KOPT-K1 (cell line): ENCODE measurements around the gene ADGRD2.

Source experiments
- H3K27ac ChIP-seq: fragments of 200-600 bp; sonication (generic); 2 replicates; pipeline ENCODE4 v1.5.1; 2016; ENCODE audit warnings: antibody characterized with exemption, mild to moderate bottlenecking, low read depth, low read length; ENCODE audit not compliant: poor library complexity, severe bottlenecking
- H3K36me3 ChIP-seq: fragments of 200-600 bp; sonication (generic); 2 replicates; pipeline ENCODE4 v1.5.1; 2017; ENCODE audit warnings: antibody characterized with exemption, mild to moderate bottlenecking, low read length, moderate library complexity; ENCODE audit not compliant: insufficient read depth
- H3K9me3 ChIP-seq: fragments of 200-600 bp; sonication (generic); 2 replicates; pipeline ENCODE4 v1.5.1; 2017; ENCODE audit warnings: antibody characterized with exemption, low read length, mild to moderate bottlenecking; ENCODE audit not compliant: insufficient read depth, poor library complexity, severe bottlenecking

The ADGRD2 gene

DNA sequence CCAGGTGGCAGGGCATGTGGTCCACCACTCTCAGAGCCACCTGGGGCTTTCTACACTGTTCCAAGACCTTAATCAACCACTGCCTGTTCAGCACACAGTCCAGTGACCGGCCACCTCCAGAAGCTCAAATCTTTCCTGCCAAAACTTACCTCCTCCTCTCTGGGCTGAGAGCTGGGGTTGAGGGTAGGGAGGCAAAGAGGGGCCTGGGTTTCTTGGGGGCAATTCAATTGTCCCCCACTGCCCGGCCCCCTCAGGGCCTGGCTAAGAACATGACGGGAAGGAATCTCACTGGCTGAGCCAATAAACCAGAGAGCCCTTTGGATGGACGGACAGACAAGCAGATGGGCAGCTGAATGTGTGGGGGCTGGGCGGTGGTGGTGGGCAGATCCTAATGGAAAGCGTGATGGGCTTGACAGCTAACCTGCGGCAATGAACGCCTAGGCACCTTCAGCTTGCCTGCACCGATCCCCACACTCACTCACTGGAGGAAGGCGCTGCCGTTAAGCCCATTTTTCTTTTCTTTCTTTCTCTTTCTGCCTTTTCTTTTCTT is 51.6 kb downstream of the ADGRD2 start:
- Histone ChIP-seq H3K27ac (no peak overlapping the region), H3K9me3 (no peaks in the 10 kb centered on the region), H3K36me3 (no peaks in the 10 kb centered on the region)

DNA sequence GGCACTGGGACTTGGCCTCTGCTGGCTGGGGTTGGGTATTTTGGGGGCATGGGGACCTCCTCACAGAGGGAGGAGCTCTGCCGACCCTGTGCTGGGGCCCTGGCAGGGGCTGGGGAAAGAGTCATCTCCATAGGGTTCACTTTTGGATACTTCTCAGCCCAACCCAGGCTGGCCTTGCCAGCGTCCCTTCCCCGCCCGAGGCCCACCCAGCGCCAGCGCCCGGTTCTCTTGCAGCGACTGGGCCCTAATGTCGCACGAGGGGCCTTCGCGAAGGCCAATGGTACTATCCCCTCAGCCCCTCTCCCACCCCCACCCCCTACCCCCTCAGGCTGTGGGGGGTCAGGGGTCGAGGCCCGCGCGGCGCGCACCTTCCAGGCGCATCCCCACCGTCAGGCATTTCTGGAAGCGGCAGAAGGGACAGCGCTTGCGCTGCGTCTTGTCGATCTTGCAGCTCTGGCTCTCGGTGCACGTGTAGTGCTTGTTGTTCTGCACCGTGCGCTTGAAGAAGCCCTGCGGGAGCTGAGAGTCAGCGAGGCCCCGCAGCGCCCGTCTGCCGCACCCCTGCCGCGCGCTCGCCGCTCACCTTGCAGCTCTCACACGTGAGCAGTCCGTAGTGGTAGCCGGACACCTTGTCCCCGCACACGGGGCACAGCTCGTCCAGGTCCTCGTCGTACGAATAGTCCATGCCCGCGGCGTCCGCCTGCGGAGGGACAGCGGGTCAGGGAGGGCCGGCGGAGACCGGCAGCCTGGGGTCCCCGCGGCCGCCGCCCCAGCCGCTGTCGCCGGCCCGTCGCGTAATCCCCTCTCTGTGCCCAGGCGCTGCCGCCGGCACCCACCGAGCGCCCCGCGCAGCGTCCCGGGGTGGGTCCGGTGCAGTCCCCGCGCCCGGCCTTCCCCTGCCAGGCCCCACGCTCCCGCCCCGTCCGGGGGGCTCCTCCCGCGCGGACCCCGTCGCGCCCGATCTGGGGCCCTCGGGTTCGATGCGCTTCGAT is 52.8 kb downstream of the ADGRD2 start:
- no peak overlapping the region for H3K27ac ChIP-seq
- no peaks in the 10 kb centered on the region for H3K36me3 ChIP-seq
- H3K9me3 ChIP-seq: no peaks in the 10 kb centered on the region

DNA sequence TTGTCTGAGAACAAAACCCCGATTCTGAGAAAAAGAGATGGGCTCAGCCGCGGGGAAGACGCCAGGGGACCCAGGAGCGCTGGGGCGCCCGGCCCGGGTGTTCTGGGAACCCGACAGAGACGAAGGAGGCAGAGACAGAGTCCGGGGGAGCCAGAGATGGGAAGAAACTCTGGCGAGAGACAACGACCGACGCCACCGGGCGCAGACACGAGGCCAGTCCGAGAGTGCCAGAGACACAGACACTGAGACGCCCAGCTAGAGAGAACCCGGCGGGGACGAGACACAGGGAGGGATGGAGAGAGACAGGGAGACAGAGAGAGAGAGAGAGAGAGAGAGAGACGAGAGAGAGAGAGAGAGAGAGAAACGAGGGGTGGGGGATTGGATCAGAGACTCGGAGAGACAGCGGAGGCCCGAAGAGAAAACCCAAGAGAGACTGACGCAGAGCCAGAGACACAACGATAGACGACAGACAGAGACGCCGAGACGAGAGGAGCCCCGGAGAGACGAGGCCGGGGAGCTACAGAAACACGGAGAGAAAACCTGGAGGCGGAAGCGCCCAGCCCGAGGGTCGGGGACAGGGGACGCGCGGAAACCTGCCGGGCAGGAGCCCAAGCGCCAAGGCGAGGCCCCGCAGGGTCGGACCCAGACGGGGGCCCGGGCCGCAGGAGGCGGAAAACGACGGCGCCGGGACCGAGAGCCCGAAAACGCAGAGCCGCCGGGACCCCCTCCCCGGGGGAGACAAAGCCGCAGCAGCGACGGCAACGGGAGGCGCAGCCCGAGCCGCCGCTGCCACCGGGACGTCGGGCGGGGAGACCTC is 53.7 kb downstream of the ADGRD2 start:
- H3K9me3 ChIP-seq: no peaks in the 10 kb centered on the region
- no peaks in the 10 kb centered on the region for H3K36me3 ChIP-seq
- H3K27ac ChIP-seq: no peak overlapping the region

DNA sequence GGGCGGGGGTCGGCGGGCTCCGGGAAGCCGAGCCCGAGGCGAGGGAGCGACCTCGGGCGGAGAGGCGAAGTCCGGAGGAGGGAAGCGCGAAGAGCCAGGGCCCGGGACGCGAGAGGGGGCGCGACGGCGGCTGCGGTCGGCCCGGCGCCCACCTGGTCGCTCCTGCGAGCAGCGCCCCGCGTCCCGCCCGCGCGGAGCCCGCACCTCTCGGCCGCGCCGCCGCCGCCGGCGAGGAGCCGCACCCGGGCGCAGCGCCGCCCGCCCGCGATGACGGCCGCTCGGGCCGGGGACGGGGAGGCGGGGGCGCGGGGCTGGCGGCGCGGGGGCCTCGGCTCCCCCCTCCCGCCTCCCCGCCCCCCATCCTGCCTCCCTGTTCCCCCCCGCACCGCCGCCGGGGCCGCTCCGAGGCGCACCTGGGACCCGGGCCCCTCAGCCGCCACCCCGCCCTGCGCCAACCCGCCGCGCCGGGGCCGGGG is 54.3 kb downstream of the ADGRD2 start:
- H3K9me3 ChIP-seq: no peaks in the 10 kb centered on the region
- H3K36me3 ChIP-seq: no peaks in the 10 kb centered on the region
- no peak overlapping the region for H3K27ac ChIP-seq

DNA sequence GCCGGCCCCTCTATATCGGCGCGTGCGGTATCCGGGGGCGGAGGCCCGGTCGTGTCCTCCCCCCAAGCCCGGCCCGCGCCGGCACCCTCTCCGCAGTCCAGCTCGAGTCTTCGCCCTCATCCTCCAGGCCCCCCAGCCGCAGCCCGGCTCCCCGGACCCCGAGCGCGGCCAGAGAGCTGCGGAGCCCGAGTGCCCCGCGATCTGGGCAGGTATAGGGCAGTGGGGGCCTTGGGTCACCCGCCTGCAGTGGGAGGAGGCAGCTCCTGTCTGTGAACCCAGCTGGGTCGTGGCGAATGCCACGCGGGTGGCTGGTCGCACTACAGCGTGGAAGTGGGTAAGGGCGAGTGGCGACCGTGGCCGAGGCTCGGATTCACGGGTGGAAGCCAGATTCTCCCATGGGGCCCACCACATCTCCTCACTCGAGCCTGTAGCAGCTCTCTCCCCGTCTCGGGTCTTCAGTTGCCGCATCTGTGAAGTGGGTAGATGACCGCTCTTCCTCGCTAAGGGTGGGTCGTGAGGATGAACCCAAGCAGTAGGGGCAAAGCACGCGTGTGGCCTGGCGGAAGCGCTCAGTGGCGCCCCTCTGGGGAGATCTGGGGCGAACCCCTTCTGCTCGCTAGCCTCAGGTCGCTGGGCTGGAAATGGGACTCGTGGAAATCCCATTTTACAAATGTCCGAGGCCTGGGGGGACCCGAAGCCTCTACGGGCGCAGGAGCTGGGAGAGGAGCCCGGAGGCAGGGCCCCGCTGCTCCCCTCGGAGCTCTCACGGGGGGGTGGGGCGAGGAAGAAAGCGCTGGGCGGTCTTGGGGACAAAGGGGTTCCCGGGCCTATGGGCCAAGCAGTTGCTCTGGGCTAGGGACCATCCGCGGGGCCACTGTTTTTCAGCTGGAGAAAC is 55.0 kb downstream of the ADGRD2 start:
- Histone ChIP-seq H3K9me3 (no peaks in the 10 kb centered on the region), H3K36me3 (no peaks in the 10 kb centered on the region), H3K27ac (no peak overlapping the region)

DNA sequence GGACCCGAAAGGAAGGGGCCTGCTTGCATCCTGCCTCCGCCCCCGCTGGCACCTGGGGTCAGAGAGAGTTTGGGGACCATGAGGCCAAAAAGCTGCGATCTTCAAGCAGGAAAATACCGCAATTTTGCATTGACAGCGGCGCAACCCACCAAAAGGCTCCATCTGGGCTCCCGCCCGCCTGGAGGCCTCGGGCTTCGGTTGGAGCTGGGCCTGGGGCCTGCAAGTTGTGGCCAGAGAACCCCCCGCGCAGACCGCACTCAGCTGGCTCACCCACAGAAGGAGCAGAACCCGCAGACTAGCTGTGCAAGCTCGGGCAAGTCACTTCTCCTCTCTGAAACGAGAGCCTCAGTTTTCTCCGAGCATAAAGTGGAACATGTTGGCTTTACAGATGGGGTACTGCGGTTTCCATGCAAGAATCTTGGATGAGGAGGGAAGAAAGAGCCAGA is 55.7 kb downstream of the ADGRD2 start:
- Histone ChIP-seq H3K9me3 (no peaks in the 10 kb centered on the region), H3K27ac (no peak overlapping the region), H3K36me3 (no peaks in the 10 kb centered on the region)

DNA sequence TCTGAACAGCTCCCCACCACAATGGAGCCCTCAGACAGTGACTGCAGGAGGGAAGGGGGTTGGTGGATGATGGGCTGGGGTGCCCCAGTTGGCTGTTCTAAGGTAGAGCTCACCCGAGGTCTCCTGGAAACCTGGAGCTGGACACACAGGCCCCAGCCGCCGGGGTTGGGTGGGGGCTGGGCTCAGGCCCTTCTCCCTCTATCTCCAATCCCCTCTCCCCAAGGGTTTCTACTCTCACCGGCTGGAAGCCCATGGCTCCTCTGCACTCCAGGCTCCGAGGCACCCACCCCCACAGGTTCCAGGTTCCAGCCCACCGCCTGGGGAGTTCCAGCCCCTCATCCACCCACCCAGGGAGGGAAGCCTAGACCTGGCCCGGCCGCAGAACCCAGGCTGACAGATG is 56.2 kb downstream of the ADGRD2 start:
- H3K36me3 ChIP-seq: no peaks in the 10 kb centered on the region
- H3K27ac ChIP-seq: no peak overlapping the region
- H3K9me3 ChIP-seq: no peaks in the 10 kb centered on the region

DNA sequence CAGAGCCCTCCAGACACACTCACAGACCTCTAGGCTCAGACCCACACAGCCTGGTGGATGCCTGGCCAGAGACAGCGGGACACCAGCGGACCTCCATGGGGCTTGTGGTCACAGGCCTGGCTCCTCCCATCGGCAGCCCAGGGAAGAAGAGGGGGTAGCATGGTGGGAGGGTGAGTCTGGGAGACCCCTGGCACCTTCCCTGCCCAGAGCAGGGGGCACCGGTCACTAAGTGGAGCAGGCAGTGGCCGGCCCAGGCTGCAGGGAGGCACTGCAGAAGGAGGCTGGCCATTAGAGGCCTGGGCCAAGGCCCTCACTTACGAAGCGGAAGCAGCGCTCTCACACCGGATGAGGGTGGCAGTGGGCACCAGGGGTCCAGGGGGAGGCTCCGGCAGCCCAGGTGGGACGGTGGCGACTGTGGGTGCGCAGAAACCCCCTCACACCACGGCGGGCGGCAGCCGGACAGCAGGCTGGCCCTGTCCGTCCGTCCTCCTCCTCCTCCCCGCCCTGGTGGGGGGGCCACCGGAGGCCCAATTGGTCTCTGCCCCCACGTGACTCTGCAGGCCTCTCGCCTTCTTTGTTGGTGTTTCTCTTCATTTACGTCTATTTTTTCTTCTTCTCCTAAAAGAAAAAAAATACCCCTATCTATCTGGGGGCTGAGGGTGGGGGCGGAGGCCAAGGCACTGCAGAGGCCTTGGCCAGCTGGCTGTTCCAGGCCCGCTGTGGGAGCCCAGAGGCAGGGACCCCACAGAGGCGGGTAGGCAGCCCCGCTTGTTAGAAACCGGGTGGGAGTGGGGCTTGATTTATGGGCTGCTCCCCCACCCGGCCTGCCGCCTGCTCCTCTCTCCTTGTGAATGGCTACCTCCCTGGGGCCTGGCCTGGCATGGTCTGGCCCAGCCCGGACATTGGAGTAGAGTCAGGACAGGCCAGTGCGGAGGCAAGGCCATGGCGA is 57.0 kb downstream of the ADGRD2 start, which contains the start of gene NR5A1:
NR5A1 (minus strand) TSS at position 469 of the 949 bp plus-strand sequence. CDS start 4,004 bp downstream, outside the sequence.
- no peaks in the 10 kb centered on the region for H3K9me3 ChIP-seq
- H3K27ac ChIP-seq: no peak within 1 kb of the TSS
- H3K36me3 ChIP-seq: no peaks in the 10 kb centered on the region

- no peaks in the 10 kb centered on the region for H3K36me3 ChIP-seq
- H3K27ac ChIP-seq: no peak overlapping the region
- H3K9me3 ChIP-seq: no peaks in the 10 kb centered on the region
Observed at GRCh38 chr9:124507880-124508423, 57.7 kb downstream of the ADGRD2 start.

GRCh38 chr9:124510650-124511425 is 60.6 kb downstream of the ADGRD2 start:
- Histone ChIP-seq H3K9me3 (no peaks in the 10 kb centered on the region), H3K27ac (no peak overlapping the region), H3K36me3 (no peaks in the 10 kb centered on the region)

- Histone ChIP-seq H3K9me3 (no peaks in the 10 kb centered on the region), H3K36me3 (no peaks in the 10 kb centered on the region), H3K27ac (no peak overlapping the region)
Observed at GRCh38 chr9:124511426-124511840, 61.2 kb downstream of the ADGRD2 start.

DNA sequence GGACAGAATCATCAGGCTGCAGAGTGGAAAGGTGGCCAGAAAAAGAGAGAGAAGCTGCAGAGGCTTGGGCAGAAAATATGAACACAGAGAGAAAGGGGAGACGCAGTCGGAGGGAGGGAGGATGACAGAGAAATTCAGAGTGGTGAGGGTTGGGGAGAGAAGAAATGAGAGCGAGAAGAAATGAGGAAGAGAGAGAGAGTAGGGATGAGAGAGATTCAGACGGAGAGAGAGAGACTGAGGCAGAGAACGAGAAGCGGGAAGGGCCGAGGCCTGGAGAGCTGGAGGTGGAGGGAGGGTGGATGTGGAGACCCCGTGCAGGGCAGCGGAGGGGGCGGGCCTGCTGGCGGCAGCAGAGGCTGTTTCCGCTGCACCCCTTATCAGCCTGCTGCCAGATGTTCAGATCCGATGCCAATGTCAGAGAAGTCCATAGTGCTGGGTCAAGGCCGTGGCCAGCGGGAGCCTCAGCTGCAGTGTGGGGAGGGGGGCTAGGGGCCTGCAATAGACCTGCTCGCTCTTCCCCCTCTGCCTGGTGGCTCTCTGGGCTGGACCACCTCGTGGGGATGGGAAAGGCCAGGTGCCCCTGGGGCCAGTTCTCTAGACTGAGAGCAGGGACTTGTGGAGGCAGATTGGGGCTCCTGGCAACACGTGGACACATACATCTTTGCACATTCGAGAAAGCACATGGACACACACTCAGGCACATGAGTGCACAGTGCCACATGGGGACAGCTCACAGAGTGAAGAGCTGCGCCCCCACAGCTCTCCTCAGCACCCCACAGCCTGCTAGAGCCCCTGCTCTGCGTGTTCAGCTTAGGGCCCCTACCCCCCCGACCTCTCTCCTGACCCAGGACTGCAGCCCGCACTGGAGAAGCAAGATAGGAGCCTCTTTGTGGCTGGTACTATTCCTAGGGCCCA is 61.9 kb downstream of the ADGRD2 start:
- Histone ChIP-seq H3K27ac (no peak overlapping the region), H3K36me3 (no peaks in the 10 kb centered on the region), H3K9me3 (no peaks in the 10 kb centered on the region)
